ENCODE measurements around the gene CENPE. TPM values are rescaled to one million over a fixed set of nuclear protein-coding genes. Genes with fewer than 3 reads are reported as not detected.

CENPE gene
- total and polyA plus RNA-seq, 2 of the 8 experiments (the other 6 are each of a cell fraction or from before 2014, with no cell fraction given), result 2.1 to 49.0 TPM

DNA sequence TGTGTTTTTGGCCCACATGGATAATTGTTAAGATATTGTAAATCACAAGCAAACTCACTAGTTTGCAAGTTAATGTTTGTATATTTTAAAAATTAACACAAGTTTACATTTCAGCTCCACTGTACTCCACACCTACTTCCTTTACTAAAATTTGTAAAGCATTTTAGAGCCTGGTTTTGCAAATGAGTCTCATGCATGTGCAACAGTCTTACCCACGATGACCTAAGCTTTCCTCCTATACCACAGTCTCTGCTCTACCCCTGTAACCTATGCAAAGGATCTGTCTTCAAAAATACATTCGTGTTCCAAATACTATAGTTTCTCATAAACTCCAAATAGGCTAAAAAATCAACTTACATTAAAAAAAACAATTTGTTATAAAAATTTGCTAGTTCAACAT is 108.7 kb downstream of the CENPE start:
- Histone ChIP-seq H3K36me3 (ENCODE audit: control insufficient read depth in 2 of 4, insufficient read depth in 4 of 4, low read length in 3 of 4) (peaks cover 0 to 35% (median 29%) of the 10 kb centered on the region in 4 experiments), H2BK120ac (replicated peaks; ENCODE audit: low read depth, low read length) (no peak overlapping the region), H3K23me2 (ENCODE audit: low read depth, low read length) (no peaks in the 10 kb centered on the region), H2BK15ac (ENCODE audit: low read length) (no peak overlapping the region), H4K8ac (ENCODE audit: extremely low read depth, insufficient read depth, low read length) (no peak overlapping the region), H3K56ac (replicated peaks; ENCODE audit: insufficient read length, low read depth, low read length) (no peak overlapping the region), H3K79me2 (ENCODE audit: control insufficient read depth in 1 of 2, insufficient read depth in 2 of 2, low read length in 2 of 2) (no peaks in the 10 kb centered on the region), H3K9ac (replicated peaks in 1 of 4; ENCODE audit: extremely low read depth in 1 of 4, low read depth in 3 of 4, low read length in 3 of 4) (no peak overlapping the region), H4K5ac (ENCODE audit: insufficient read length, low read depth, low read length) (no peak overlapping the region), H3K27ac (ENCODE audit: low read depth, low read length) (no peak overlapping the region), H3K14ac (ENCODE audit: insufficient read length) (no peak overlapping the region), H2AK5ac (ENCODE audit: low read depth, low read length) (no peak overlapping the region), H3K23ac (ENCODE audit: insufficient read length) (no peak overlapping the region), H2BK12ac (ENCODE audit: low read depth, low read length) (no peak overlapping the region), H4K91ac (replicated peaks; ENCODE audit: insufficient read length, low read length) (no peak overlapping the region), H3K79me1 (ENCODE audit: low read depth, low read length) (no peaks in the 10 kb centered on the region), H2BK5ac (ENCODE audit: low read depth, low read length) (no peak overlapping the region), H3K4me2 (ENCODE audit: insufficient read depth in 1 of 2, low read depth in 2 of 2, low read length in 2 of 2) (no peak overlapping the region), H2BK20ac (ENCODE audit: low read length) (no peak overlapping the region), H4K20me1 (replicated peaks in 1 of 2; ENCODE audit: control insufficient read depth in 1 of 2, insufficient read depth in 2 of 2, low read length in 2 of 2) (no peaks in the 10 kb centered on the region), H2AFZ (ENCODE audit: low read length) (no peak overlapping the region), H3K9me3 (ENCODE audit: insufficient read depth in 2 of 2, low read depth in 1 of 2, low read length in 1 of 2) (no peaks in the 10 kb centered on the region), H3K4ac (replicated peaks; ENCODE audit: insufficient read length, low read depth, low read length) (no peak overlapping the region), H3K18ac (ENCODE audit: extremely low read depth, low read length) (no peak overlapping the region), H3K4me1 (replicated peaks in 1 of 4; ENCODE audit: control insufficient read depth in 3 of 4, insufficient read depth in 4 of 4, low read length in 3 of 4) (no peaks in the 10 kb centered on the region), H3K27me3 (replicated peaks in 1 of 4; ENCODE audit: control insufficient read depth in 3 of 4, extremely low read depth in 1 of 4, insufficient read depth in 3 of 4, low read length in 3 of 4) (no peaks in the 10 kb centered on the region), H3K4me3 (ENCODE audit: extremely low read depth in 1 of 4, insufficient read depth in 2 of 4, low read depth in 3 of 4, low read length in 4 of 4) (no peak overlapping the region)
- DNase-seq (ENCODE audit: low read depth in 1 of 2, low spot score in 2 of 2) (no peak), FAIRE-seq (no peak)
- ChIA-PET POLR2A (ENCODE audit: partially characterized antibody) (no interaction called here), CTCF (ENCODE audit: partially characterized antibody) (interaction anchor here (0.5 to 6.8 kb wide), 7 partner anchors 10 to 659 kb away, joined by 3 to 51 read pairs (median 4); partner anchors contain the start of genes BDH2 and SLC9B2)
- 82% methylated on average over 2 of the region's 2 CpGs; no CpG with 5 or more reads in 1 of the 2 experiments for WGBS, 2 experiments (ENCODE audit: extremely low coverage in 1 of 2, insufficient coverage in 1 of 2, insufficient read length in 1 of 2, insufficient replicate concordance in 2 of 2, low coverage in 1 of 2, low lambda C conversion rate in 2 of 2, missing lambda C conversion rate in 1 of 2)
- TF ChIP-seq CBX8 (IDR thresholded peaks at IDR 0.05; ENCODE audit: borderline replicate concordance, low read depth, low read length) (no peak), CEBPB (IDR thresholded peaks at IDR 0.05; ENCODE audit: low read depth, low read length) (no peak), MAFK (IDR thresholded peaks at IDR 0.05; ENCODE audit: low read depth, low read length) (no peak), POLR2A (IDR thresholded peaks at IDR 0.05; ENCODE audit: control extremely low read depth in 1 of 2, low read depth in 2 of 2, low read length in 2 of 2) (no peak), KDM4A (IDR thresholded peaks at IDR 0.05; ENCODE audit: low read depth, low read length, severe bottlenecking) (no peak), TCF12 (IDR thresholded peaks at IDR 0.05; ENCODE audit: low read depth, low read length) (no peak)
- TF ChIP-seq, protein P1, sequence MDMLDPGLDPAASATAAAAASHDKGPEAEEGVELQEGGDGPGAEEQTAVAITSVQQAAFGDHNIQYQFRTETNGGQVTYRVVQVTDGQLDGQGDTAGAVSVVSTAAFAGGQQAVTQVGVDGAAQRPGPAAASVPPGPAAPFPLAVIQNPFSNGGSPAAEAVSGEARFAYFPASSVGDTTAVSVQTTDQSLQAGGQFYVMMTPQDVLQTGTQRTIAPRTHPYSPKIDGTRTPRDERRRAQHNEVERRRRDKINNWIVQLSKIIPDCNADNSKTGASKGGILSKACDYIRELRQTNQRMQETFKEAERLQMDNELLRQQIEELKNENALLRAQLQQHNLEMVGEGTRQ (IDR thresholded peaks at IDR 0.05; ENCODE audit: low read length), result no peak

All from H1 (cell line).